AG09309 (cell line): Measurements from ENCODE around the gene RTL1.

Experiments used
- DNase-seq: peaks from one replicate; pipeline ENCODE4 v3.0.0-alpha.2; 2010; ENCODE audit warnings: low read depth
- H3K4me3 ChIP-seq: 2 replicates; pipeline ENCODE4 v1.5.1; 2011; ENCODE audit warnings: mild to moderate bottlenecking, low read depth, low read length, moderate library complexity; ENCODE audit not compliant: control insufficient read depth
- CTCF ChIP-seq: IDR thresholded peaks from 2 replicates; pipeline ENCODE4 v1.5.1; 2011; ENCODE audit warnings: mild to moderate bottlenecking, low read depth, low read length, inconsistent platforms; ENCODE audit not compliant: insufficient read depth, control insufficient read depth; ENCODE audit errors: missing control alignments

RTL1 gene

GRCh38 chr14:100911665-100912316, 8.3 kb upstream of the RTL1 start:
- TF ChIP-seq CTCF: no peak
- no peak for DNase-seq
- no peak overlapping the region for H3K4me3 ChIP-seq

GRCh38 chr14:100910888-100911664, 7.6 kb upstream of the RTL1 start:
- no peak for TF ChIP-seq CTCF
- H3K4me3 ChIP-seq: no peak overlapping the region
- DNase-seq: no peak

GRCh38 chr14:100909439-100909838, 5.9 kb upstream of the RTL1 start:
- no peak for TF ChIP-seq CTCF
- DNase-seq: no peak
- no peak overlapping the region for H3K4me3 ChIP-seq

GRCh38 chr14:100907240-100907639, 3.7 kb upstream of the RTL1 start:
- no peak for TF ChIP-seq CTCF

GRCh38 chr14:100906420-100906819, 2.9 kb upstream of the RTL1 start:
- H3K4me3 ChIP-seq: no peak overlapping the region

More at GRCh38 chr14:100907240-100907639, 3.7 kb upstream of the RTL1 start:
- no peak for DNase-seq
- H3K4me3 ChIP-seq: no peak overlapping the region

GRCh38 chr14:100905166-100905565, 1.6 kb upstream of the RTL1 start:
- no peak overlapping the region for H3K4me3 ChIP-seq
- TF ChIP-seq CTCF: no peak
- no peak for DNase-seq

More at GRCh38 chr14:100906420-100906819, 2.9 kb upstream of the RTL1 start:
- no peak for TF ChIP-seq CTCF
- no peak for DNase-seq
